Right forelimb (tissue), 1 donor: ENCODE data around the gene SLC26A11.
"Not testable (repeated sequence)": the region's sequence is repeated elsewhere in the genome, so short reads cannot be mapped to it uniquely, and the experiment has no call there.

Experiments
- DNase-seq: peaks from one replicate; pipeline ENCODE4 v3.0.0-alpha.2; 2018

SLC26A11 gene

DNA sequence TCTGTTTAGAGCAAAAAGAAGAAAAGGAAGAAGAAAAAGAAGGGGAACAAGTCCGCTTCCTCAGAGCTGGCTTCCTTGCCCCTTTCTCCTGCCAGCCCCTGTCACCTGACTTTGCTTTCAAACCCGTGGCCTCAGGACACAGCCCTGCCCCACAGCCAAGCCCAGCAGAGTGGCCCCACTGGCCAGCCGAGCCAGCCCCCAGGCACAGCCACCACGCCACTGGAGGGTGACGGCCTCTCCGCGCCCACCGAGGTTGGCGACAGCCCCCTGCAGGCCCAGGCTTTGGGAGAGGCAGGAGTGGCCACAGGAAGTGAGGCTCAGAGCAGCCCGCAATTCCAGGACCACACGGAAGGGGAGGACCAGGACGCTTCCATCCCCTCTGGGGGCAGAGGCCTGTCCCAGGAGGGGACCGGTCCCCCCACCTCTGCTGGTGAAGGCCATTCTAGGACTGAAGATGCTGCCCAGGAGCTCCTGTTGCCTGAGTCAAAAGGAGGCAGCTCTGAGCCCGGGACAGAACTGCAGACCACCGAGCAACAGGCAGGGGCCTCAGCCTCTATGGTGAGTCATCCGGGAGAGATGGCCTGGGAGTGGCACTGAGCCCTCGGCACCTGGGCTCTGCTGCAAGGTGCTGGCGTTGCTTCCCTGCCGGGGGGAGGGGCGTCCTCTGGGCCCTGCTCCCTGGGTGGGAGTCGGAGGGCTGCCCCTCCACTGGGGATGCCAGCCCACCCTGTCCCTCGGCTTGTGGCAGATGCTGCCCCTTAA is 67.8 kb downstream of the SLC26A11 start:
- no peak for DNase-seq

DNA sequence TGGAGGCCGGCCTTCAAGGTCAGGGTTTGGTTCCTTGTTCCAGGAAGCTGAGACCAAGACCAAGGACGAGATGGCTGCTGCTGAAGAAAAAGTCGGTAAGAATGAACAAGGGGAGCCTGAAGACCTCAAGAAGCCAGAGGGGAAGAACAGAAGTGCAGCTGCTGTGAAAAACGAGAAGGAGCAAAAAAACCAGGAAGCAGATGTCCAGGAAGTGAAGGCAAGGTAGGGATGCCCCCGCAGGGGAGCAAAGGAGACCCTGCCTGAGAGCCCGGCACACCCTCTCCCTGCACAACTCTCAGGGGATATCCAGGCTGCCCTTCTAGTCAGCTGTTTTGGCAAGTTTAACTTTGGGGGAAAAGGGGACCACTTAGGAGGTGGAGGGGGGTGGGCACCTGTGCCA is 69.4 kb downstream of the SLC26A11 start:
- DNase-seq = no peak

DNA sequence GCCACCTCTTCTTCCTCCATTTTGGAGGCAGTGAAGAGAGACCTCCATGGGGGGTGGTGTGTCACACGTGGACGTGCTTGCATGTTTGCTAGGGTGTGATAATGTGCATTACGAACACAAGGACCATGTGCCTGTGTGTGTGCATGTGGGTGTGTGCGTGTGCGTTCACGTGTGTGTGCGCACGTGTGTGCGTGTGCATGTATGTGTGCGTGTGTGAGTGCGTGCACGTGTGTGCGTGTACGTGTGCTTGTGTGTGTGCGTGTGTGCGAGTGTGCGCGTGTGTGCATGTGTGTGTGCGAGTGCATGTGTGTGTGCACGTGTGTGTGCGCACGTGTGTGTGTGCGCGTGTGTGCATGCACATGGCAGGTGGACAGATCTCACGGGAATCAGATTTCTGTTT is 69.9 kb downstream of the SLC26A11 start:
- no peak for DNase-seq

DNA sequence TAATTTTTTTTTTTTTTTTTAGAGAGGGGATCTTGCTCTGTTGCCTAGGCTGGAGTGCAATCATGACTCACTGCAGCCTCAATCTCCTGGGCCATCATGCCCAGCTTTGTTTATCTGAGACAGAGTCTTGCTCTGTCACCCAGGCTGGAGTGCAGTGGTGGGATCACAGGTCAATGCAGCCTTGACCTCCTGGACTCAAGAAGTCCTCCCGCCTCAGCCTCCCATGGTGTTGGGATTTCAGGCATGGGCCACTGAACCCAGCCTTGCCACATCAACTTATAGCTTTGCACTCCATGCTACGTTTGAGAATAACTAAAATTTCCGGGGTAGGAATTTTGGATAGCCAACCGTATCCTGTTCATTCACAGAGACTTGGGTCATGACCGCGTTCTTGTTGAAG is 71.0 kb downstream of the SLC26A11 start:
- no peak for DNase-seq

DNA sequence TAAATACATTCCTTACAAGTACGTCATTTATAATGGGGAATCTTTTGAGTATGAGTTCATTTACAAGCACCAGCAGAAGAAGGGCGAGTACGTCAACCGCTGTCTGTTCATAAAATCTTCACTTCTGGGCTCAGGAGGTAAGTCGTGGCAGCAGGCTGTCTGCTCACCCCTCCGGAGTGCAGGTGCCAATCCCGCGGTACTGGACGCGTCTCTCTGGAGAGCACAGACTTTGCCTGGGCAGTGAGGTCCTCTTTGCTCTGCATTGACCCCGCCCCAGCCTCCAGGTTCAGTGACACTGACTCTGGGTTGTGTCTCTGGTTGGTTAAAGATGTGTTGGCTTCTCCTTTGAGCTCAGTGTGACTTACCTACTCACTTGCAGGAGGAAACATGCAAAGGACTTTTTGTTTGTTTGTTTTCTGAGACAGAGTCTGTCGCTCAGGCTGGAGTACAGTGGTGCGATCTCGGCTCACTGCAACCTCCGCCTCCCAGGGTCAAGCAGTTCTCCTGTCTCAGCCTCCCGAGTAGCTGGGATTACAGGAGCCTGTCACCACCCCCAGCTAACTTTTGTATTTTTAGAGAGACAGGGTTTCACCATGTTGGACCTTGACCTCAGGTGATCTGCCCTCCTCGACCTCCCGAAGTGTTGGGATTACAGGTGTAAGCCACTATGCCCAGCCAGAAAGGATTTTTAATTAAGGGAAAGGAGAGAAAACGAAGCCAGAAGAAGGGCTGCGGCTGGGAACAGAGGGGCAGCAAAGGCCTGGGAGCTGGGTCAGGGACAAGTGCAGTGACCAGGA is 71.7 kb downstream of the SLC26A11 start:
- no peak for DNase-seq

DNA sequence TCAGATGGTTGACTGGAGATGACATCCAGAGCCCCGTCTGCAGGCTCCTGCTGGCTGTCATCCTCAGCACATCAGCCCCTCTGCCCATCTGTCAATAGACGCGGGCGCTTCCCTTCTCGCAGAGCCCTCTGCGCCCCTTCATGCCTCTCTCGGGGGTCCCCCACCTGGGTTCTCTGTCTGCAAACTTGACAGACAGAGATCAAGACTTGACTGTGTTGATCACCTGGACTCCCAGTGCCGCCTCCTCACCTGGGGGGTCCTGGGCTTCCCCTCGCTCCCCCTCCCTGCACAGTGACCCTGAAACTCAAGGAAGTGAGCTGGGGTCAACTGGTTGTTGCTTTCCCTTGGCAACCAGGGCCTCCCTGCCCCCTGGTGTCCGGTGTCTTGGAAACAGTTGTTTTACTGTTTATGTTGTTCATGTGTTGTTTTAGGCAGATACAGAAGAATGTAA is 72.3 kb downstream of the SLC26A11 start:
- DNase-seq = no peak

DNA sequence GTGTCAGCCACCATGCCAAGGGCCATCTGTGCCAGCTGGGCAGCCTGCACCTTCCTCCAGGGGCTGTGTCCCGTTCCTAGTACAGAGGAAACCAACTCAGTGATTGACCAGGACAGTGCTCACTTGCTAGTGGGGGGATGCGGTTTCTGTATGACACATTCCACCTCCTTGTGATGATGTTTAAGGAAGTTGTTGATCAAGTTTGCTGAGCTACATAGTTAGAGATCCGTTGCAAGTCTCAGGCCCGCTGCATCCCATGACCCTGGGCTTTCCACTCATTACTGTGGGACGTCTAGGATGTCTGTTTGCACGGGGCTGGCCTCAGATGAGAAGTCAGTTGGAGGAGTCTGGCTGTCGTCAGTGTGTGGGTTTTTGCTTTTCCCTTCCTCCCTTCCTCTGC is 74.0 kb downstream of the SLC26A11 start:
- no peak for DNase-seq

DNA sequence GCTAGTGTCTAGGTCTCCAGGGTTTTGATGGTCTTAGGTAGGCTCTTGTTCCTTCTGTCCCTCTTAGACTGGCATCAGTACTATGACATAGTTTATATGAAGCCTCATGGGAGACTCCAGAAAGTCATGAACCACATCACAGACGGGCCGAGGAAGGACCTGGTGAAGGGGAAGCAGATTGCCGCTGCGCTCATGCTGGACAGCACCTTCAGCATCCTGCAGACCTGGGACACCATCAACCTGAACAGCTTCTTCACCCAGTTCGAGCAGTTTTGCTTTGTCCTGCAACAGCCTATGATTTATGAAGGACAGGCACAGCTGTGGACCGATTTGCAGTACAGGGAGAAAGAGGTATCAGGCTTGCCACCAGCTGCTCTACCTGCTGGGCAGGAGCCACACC is 74.4 kb downstream of the SLC26A11 start:
- no peak for DNase-seq

DNA sequence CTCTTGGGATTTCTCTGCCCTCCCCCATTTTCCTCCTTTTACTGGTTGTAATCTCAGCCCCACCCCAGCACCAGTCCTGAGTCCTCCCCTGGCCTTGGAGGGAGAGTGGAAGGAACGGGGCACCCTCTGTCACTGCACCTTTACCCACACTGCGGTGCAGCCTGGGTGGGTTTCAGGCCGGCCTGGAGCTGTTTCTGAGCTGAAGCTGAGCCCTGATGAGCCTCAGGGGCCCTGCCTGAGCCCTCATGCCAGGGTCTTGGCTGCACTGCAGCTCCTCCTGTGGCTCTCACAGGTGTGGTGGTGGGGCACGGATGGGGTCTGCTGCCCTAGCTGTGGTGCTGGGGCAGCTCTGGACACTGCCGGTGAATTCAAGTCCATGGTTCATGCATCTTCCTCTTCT is 74.9 kb downstream of the SLC26A11 start:
- no peak for DNase-seq

DNA sequence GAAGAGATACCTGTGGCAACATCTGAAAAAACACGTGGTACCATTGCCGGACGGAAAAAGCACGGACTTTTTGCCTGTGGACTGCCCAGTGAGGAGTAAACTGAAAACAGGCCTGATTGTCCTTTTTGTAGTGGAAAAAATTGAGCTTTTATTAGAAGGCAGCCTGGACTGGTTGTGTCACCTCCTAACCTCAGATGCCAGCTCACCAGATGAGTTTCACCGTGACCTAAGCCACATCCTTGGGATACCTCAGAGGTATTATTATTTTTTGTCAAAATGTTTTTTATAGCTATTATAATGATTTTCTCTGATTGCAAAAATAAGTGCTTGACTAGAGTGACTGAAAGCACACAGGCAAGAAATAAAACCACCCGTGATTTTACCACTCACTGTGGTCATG is 75.3 kb downstream of the SLC26A11 start:
- no peak for DNase-seq

DNA sequence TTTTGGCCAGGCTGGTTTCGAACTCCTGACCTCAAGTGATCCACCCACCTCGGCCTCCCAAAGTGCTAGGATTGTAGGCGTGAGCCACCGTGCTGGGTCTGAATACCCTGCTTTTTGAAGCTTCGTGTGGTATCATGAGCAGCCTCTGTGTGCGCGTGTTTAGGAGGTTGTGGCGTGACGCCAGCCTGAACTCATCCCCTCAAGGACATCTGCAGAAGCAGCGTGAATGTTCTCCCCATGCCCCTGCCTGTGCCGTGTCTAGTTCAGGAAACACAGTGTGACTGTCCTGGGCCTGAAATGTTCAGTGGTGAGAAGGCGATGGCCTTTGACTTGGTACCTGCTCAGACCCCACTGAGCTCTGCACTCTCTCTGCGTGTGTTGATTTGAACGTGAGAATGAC is 76.0 kb downstream of the SLC26A11 start:
- no peak for DNase-seq

DNA sequence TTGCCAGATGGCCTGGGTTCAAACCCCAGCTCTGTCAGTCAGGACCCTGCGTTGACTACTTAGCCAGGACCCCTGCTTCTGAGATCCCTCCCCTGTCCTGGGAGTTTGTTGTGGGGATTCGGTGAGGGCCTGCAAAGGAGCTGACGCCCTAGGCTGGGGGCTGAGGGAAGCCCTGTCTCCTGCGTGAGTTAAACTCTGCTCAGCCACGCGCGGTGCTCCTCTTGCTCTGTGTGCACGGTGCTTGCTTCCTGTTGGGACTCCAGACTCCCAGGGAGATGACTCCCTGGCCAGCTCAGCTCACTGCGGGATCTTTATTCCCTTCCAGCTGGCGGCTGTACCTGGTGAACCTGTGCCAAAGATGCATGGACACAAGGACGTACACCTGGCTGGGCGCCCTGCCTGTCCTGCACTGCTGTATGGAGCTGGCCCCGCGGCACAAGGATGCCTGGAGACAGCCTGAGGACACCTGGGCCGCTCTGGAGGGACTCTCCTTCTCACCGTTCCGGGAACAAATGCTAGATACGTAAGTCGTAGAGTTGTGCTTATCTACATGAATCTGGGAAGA is 77.9 kb downstream of the SLC26A11 start:
- DNase-seq = no peak

DNA sequence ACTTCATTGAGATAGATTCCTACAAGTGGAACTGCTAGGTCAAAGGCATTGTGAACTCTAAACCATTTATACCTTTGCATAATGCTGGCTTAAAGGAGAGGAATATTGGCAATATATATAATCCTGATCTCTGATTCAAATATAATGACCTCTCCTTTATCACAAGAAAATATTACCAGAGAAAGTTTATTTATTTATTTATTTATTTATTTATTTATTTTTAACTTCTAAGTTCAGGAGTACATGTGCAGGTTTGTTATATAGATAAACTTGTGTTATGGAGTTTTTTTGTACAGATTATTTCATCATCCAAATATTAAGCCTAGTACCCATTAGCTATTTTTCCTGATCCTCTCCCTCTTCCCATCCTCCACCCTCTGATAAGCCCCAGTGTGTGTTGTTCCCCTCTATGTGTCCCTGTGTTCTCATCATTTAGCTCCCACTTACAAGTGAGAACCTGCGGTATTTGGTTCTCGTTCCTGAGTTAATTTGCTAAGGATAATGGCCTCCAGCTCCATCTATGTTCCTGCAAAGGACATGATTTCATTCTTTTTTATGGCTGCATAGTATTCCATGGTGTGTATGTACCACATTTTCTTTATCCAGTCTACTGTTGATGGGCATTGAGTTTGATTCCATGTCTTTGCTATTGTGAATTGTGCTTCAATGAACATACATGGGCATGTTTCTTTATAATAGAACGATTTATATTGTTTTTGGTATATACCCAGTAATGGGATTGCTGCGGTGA is 79.3 kb downstream of the SLC26A11 start:
- not testable (repeated sequence) for DNase-seq

DNA sequence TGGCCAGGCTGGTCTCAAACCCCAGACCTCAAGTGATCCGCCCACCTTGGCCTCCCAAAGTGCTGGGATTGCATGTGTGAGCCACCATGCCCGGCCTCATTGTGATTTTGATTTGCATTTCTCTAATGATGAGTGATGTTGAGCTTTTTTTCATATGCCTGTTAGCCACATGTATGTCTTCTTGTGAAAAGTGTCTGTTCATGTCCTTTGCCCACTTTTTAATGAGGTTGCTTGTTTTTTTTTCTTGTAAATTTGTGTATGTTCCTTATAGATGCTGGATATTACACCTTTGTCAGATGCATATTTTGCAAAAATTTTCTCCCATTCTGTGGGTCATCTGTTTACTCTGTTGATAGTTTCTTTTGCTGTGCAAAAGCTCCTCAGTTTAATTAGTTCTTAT is 80.5 kb downstream of the SLC26A11 start:
- DNase-seq = not testable (repeated sequence)
